Caki2 (cell line): ENCODE measurements around the gene NPAS1. TPM values are rescaled to one million over a fixed set of nuclear protein-coding genes. Genes with fewer than 3 reads are reported as not detected.
A peak's percentile ranks its signal among the peaks of the same experiment; 100 is the strongest.

Source experiments
- DNase-seq: peaks from one replicate; pipeline ENCODE4 v3.0.0-alpha.2; 2015; ENCODE audit warnings: low read depth
- in situ Hi-C: cut with HindIII; loops from 2 replicates; pipeline ENCODE4 v1.10.0; 2016; ENCODE audit warnings: low sequenced_read_pairs, low pct_unique_long_range_greater_than_20kb, mixed read lengths
- total RNA-seq: library from RNA; depleted of rRNA; stranded (reverse); fragments of >200 nt; shearing (Covaris generic); gene quantifications from 2 replicates; pipeline ENCODE4 v1.2.3, GENCODE V29; 2014; ENCODE audit warnings: low replicate concordance

NPAS1 gene
- total RNA-seq, 1 experiment from 2014 or later = 2.8 TPM

DNA sequence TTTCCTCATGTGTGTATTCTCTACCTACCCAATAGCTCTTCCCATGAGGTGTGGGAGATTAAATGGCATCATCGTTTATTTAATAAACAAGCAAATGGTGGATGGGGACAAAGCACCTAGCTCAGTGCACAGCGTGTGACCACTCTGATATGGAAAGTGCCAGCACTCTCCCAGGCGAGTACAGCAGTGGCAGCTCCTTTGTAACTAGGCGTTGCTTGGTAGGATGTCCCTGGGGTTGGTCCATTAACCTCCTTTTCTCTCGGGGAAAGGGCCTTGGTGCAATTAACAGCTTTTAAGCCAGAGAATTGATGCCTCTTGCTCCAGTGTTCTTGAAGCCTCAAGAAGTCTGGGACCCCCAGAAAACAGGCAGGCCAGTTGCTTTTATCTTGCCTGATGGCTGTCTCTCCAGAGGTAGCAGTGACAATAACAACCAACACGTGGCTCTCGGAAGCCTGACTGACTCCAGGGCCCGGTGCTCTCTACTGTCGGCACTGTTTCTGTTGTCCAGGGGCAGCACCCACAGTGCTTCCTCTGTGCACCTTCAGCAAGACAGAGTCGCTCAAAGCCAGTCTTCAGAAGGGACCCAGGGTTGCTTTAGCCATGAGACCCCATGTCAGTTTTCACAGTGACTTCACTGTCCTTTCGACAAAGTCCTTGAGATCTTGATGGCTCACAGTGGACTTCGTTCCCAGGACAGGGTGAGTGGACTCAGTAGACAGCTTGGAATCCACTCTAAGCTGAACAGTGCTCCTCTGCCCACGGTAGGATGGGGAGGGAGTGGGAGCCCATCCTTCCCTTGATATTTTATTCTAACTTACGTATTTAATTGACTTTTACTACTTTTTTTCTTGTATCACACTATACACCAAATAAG, 33.9 kb upstream of the NPAS1 start:
- no peak for DNase-seq
- in situ Hi-C loops = no loop called here

GRCh38 chr19:46988614-46989230, 30.9 kb upstream of the NPAS1 start:
- in situ Hi-C loops = no loop called here

GRCh38 chr19:46990991-46991676, 28.5 kb upstream of the NPAS1 start:
- DNase-seq = peak; percentile 62
- in situ Hi-C loops = no loop called here

More at GRCh38 chr19:46988614-46989230, 30.9 kb upstream of the NPAS1 start:
- DNase-seq = no peak

GRCh38 chr19:46992699-46993535, 26.7 kb upstream of the NPAS1 start:
- in situ Hi-C loops = no loop called here
- DNase-seq = no peak

GRCh38 chr19:46993622-46994021, 26.0 kb upstream of the NPAS1 start:
- DNase-seq = no peak
- in situ Hi-C loops = no loop called here

DNA sequence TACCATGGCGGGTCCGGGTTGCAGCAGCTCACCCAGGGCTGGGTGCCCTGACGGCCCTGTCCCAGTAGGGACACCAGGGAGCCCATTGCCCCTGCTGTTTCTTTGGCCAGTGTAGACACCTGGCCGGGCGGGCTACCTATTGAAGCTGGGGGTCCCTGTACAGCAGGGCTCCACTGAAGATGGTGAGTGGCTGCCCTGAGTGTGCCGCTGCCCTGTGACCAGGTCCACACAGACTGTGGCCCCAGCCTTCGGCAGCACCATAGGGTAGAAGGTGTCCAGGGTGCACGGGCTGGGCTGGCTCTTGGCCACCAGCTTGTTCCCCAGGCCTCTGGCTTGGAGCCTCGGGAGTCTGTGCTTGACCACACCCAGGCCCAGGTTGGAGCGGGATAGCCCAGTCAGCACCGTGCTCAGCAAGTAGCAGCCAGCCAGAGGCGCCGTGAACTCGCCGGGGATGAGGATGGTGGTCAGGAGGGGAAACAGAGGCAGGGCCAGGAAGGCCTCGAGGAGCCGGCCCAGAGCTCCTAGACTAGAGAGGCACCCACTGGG, 25.4 kb upstream of the NPAS1 start:
- no peak for DNase-seq
- in situ Hi-C loops = no loop called here

DNA sequence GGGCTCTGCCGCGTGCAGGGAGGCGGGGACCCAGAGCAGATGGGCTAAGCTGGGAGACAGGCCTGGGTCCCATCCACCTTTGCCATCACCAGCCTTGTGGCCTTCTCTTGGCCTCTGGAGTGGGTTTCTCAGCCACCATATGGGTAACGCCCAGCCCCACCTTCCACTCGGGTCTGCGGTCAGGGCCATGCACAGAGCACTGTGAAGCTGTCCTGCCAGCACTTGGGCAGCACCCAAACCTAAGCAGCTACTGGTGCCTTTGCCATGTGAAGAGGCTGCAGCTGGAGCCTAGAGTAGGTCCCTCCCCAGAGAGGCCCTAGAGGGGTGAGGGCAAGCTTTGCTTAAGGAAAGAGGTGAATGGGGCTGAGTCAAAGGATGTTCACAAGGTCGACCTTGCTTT, 24.1 kb upstream of the NPAS1 start:
- in situ Hi-C loops = no loop called here
- DNase-seq = no peak

DNA sequence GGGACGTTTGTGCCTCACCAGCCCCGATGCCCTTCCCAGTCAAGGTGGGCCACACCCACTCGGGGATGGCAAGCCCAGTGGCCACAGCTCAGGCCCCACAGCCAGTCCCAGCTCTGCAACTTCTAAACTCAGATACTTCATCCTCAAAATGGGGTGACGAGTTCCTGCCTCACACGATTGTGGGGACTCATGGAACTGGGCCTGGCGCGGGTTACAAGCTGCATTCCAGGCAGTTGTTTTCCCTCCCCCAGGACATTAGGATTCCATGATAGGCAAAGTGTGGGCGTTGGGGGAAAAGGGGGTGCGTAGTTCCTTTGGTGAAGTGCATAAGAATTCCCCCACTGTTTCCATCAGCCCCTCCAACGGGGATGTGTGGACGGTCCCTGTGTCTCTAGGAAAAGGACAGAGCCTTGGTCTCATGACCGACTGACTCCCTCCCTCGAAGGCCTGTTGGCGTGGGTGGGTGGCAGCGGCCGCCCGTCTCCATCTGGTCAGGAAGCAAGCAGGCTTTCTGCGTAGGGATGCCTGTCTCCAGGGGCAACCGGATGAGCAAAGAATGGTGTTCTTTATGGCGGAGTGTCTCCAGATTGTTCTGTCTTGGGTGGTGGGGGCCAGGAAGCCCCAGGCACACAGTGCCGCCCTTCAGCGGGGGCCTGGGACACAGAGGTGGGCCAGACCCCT, 21.1 kb upstream of the NPAS1 start:
- in situ Hi-C loops = no loop called here

GRCh38 chr19:46999377-46999776, 20.3 kb upstream of the NPAS1 start:
- DNase-seq = no peak
- in situ Hi-C loops = no loop called here

More for the DNA sequence above, 21.1 kb upstream of the NPAS1 start:
- no peak for DNase-seq

- in situ Hi-C loops = no loop called here
- no peak for DNase-seq
Observed at GRCh38 chr19:46999878-47000277, 19.8 kb upstream of the NPAS1 start.

- in situ Hi-C loops = no loop called here
Observed at GRCh38 chr19:47000373-47000772, 19.3 kb upstream of the NPAS1 start.

GRCh38 chr19:47001584-47001983, 18.1 kb upstream of the NPAS1 start:
- DNase-seq = no peak
- in situ Hi-C loops = no loop called here

More at GRCh38 chr19:47000373-47000772, 19.3 kb upstream of the NPAS1 start:
- DNase-seq = no peak

DNA sequence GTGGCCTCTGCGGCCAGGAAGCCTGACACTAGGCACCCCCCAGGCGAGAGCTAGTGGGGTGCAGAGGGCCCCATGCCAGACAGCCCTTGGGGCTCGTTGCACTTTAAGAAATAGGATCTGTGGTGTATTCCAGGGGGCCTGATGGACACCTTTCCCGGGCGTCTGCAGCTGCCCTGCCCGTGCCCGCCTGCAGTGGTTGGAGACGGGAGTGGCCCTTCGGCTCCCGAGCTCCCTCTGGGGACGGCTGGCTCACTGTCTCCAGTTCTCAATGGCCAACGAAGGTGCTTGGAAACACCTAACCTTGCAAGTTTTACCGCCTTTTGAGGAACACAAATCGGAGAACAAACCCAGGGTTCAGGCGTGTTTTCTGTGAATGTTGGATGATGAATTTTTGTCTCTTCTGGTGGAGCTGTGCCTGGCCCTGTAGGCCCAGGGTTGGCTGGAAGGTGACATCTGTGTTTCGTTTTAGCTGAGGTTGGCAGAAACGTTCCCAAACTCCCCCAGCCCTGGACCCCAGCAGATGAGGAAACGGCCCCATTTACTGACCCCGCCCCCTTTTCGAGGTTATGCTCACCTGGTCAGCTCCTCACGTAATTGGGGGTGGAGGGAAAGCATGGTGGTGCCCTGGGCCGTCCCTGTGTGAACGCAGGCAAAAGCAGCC, 17.4 kb upstream of the NPAS1 start:
- DNase-seq = no peak
- in situ Hi-C loops = no loop called here

GRCh38 chr19:47002853-47003610, 16.6 kb upstream of the NPAS1 start:
- in situ Hi-C loops = no loop called here
- no peak for DNase-seq

DNA sequence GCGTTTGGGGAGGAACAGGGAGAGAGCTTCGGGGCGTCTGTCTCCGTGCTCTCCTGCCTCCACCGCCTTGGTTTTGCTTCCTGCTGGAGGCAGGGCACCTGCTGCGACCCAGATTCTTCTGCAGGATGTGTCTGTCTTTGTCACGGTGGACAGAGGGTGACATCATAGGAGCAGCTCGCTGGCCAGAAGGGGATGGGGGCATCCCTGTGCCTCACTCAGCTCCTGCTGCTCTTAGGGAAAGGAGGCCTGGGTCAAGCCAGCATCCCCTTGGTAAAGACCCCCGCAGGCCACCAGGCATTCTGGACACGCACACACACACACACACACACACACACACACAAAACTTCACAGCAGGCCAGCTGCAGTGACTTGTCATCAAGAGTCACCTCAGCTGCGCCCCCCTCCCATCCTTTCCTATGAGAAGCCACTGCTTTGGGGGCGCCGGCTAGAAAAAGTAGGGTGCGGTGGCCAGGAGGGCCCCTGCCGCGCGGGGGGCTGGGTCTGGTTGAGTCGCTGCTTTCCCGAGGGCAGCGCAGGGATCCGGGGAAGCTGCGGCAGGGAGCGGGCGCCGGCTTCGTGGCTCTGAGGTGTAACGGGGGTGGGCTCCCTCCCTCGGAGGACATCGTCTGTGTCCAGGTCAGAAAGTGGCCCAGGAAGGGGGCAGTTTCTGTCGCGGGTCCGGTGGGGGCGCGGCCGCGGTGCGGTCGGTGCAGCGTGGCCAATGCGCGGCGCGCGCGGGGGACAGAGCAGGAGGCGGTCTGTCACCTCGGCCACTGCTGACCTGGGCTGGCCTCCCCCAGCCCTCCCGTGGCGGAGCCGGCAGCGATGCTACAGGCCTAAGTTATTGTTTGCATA, 15.8 kb upstream of the NPAS1 start:
- no peak for DNase-seq
- in situ Hi-C loops = no loop called here
